ENCODE data around the gene SPOUT1.
A peak's percentile ranks its signal among the peaks of the same experiment; 100 is the strongest.

DNA sequence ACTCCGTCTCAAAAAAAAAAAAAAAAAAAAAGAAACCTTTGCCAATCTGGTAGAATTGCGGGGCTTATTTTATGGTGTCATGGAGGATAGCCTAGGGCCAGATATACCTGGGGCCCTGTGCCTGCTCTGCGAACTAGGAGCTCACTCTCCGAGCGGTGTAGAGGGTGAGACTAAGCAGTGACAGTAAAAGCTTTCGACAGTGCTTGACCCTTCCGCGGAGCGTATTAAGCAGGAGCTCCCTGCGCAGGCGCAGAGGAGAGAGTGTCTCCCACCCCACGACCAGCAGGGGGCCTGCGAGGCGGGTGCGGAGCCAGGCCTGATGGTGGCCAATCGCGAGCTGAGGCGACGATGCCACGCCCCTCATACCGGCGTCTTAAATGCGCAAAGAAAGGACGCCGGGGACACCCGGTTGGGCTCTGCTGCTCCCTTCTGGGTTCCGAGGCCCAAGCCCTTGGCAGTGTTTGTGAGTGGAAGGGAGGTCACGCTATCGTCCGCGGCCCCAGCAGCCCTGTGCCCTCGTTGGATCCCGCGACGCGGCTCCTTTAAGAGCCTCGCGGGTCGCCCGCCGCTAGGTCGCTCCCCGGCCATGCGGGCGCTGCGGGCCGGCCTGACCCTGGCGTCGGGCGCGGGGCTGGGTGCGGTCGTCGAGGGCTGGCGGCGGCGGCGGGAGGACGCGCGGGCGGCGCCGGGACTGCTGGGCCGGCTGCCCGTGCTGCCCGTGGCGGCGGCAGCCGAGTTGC, 11.3 kb downstream of the SPOUT1 start, which contains the start of gene ENDOG:
- TF ChIP-seq, protein P1, sequence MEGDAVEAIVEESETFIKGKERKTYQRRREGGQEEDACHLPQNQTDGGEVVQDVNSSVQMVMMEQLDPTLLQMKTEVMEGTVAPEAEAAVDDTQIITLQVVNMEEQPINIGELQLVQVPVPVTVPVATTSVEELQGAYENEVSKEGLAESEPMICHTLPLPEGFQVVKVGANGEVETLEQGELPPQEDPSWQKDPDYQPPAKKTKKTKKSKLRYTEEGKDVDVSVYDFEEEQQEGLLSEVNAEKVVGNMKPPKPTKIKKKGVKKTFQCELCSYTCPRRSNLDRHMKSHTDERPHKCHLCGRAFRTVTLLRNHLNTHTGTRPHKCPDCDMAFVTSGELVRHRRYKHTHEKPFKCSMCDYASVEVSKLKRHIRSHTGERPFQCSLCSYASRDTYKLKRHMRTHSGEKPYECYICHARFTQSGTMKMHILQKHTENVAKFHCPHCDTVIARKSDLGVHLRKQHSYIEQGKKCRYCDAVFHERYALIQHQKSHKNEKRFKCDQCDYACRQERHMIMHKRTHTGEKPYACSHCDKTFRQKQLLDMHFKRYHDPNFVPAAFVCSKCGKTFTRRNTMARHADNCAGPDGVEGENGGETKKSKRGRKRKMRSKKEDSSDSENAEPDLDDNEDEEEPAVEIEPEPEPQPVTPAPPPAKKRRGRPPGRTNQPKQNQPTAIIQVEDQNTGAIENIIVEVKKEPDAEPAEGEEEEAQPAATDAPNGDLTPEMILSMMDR (optimal IDR thresholded peaks at IDR 0.05 in 1 of 3, IDR thresholded peaks at IDR 0.05 in 1 of 3, conservative IDR thresholded peaks at IDR 0.05 in 1 of 3; ENCODE audit: extremely low read depth in 1 of 3, insufficient read depth in 2 of 3, low read length in 3 of 3) = peak; percentile 96 to 100 (median 96)
- no peak for TF ChIP-seq EZH2 (IDR thresholded peaks at IDR 0.05; ENCODE audit: low read length)

All from keratinocyte (primary cell).